CD4-positive, alpha-beta T cell (primary cell): ENCODE measurements around the gene TPTE2. TPM values are rescaled to one million over a fixed set of nuclear protein-coding genes. Genes with fewer than 3 reads are reported as not detected.
"Not testable (repeated sequence)": the region's sequence is repeated elsewhere in the genome, so short reads cannot be mapped to it uniquely, and the experiment has no call there.

ENCODE experiments used
- ATAC-seq: fragments of 200-7000 bp; cut with Tn5 transposase; one replicate; pipeline ENCODE4 v1.10.0; 2022; ENCODE audit warnings: mild to moderate bottlenecking; ENCODE audit not compliant: poor library complexity
- CTCF ChIA-PET: fragments of 350-600 bp; sonication (Branson Sonifier 250); formaldehyde crosslinking; loops from one replicate; lab custom pipeline; 2021; ENCODE audit warnings: antibody characterized with exemption, inconsistent platforms; lab: Charles Lee
- POLR2A ChIA-PET: fragments of 350-600 bp; sonication (Branson Sonifier 250); formaldehyde crosslinking; loops from one replicate; lab custom pipeline; 2021; ENCODE audit warnings: antibody characterized with exemption, inconsistent platforms; lab: Charles Lee
- DNase-seq, 14 experiments: peaks; one replicate each; pipeline ENCODE4 v3.0.0-alpha.2; 2013 to 2020; ENCODE audit warnings: mixed read lengths in 2 of 14
- H3K27ac ChIP-seq, 2 donors: one replicate each; pipeline versions ENCODE4 v1.5.1 to v1.7.0; 2013; ENCODE audit warnings: low read length in 2 of 2, low read depth in 1 of 2, mild to moderate bottlenecking in 1 of 2
- H3K27me3 ChIP-seq, 2 experiments: 1 replicate in 1 of 2; 2 replicates in 1 of 2; pipeline versions ENCODE4 v1.6.1 to v1.7.0; 2013; ENCODE audit warnings: low read length in 2 of 2, control low read depth in 1 of 2, mild to moderate bottlenecking in 1 of 2, moderate library complexity in 1 of 2; ENCODE audit not compliant: insufficient read depth in 2 of 2, control insufficient read depth in 1 of 2
- H3K36me3 ChIP-seq: one replicate; pipeline ENCODE4 v1.6.1; 2013; ENCODE audit warnings: low read length, control low read depth; ENCODE audit not compliant: insufficient read depth
- H3K4me1 ChIP-seq: one replicate; pipeline ENCODE4 v1.6.1; 2013; ENCODE audit warnings: low read length, control low read depth; ENCODE audit not compliant: insufficient read depth
- H3K4me3 ChIP-seq: one replicate; pipeline ENCODE4 v1.5.1; 2013; ENCODE audit warnings: mild to moderate bottlenecking, low read length, moderate library complexity
- H3K9me3 ChIP-seq, 2 experiments: 1 replicate in 1 of 2; 2 replicates in 1 of 2; pipeline versions ENCODE4 v1.6.1 to v1.7.0; 2013; ENCODE audit warnings: low read length in 2 of 2, mild to moderate bottlenecking in 2 of 2, control low read depth in 1 of 2, moderate library complexity in 1 of 2; ENCODE audit not compliant: control insufficient read depth in 1 of 2, insufficient read depth in 1 of 2
- H3K27ac Mint-ChIP-seq: one replicate; pipeline ENCODE4 v1.8.0; 2020; ENCODE audit warnings: mixed read lengths
- H3K27me3 Mint-ChIP-seq: one replicate; pipeline ENCODE4 v1.8.0; 2021; ENCODE audit warnings: mixed read lengths
- H3K36me3 Mint-ChIP-seq: one replicate; pipeline ENCODE4 v1.8.0; 2021; ENCODE audit warnings: low read depth, mixed read lengths
- H3K4me1 Mint-ChIP-seq: one replicate; pipeline ENCODE4 v1.8.0; 2021; ENCODE audit warnings: low read depth, mixed read lengths
- H3K4me3 Mint-ChIP-seq: one replicate; pipeline ENCODE4 v1.8.0; 2020; ENCODE audit warnings: mild to moderate bottlenecking, mixed read lengths
- H3K9me3 Mint-ChIP-seq: one replicate; pipeline ENCODE4 v1.8.0; 2020; ENCODE audit warnings: mixed read lengths
- intact Hi-C, 2 experiments: fragments of 100-400 bp; cut with DNase I in 1 of 2; cut with micrococcal nuclease in 1 of 2; formaldehyde crosslinking; loops; one replicate each; pipeline versions ENCODE4 v1.15.1 to v1.9.0; 2023 to 2025; cut with DNase I, micrococcal nuclease
- polyA plus RNA-seq, 2 donors: library from polyadenylated mRNA; unstranded; fragments of 120-200 nt; gene quantifications; one replicate each; pipeline ENCODE4 v1.2.1, GENCODE V29; 2013
- total RNA-seq, 174 experiments: library from RNA in 2 of 174; stranded (reverse) in 2 of 174; gene quantifications; one replicate each; pipeline ENCODE4 v1.2.3 and lab custom pipeline; 2021 to 2026
- TF ChIP-seq, protein P1 (sequence below): fragments of 200-600 bp; IDR thresholded peaks from one replicate; pipeline ENCODE4 v1.8.0; 2022; ENCODE audit warnings: antibody characterized with exemption, mild to moderate bottlenecking

Gene TPTE2
- total RNA-seq (under 1 TPM in 1 of 2 experiments, not detected in 1; 0.14 TPM), total RNA-seq (lab: John Stamatoyannopoulos, UW) (0 to 0.54 (median 0.07) reads per million in 172 experiments)
- not detected for polyA plus RNA-seq (2013, experiment 1 of 2)
- polyA plus RNA-seq (2013, experiment 2 of 2): 0.05 TPM

DNA sequence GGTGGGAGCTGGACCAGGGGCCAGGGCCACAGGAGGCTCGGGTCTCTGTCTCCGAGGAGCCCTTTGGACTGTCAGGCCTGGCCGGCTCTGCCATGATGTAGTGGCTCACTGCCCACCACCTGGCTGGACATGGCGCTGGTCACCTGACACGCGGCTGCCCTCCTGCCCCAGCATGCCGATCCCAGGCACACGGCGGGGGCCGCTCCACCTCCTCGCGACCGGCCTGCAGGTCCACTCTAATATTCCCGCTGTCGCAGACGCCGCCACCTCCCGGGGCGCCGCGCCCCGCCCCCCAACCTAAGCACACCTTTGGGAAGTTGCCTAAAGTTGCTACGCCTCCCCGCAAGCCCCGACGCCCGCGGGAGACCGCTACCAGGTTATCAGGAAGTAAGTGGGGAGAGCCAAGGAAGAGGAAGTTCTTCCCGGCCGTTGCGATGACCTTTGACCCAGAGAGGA lies at the start of gene TPTE2:
TPTE2 (minus strand) TSS at position 406 of the 456 bp plus-strand sequence. CDS start 58,298 bp downstream, outside the sequence.
- H3K4me3 Mint-ChIP-seq, H3K27ac ChIP-seq, H3K27me3 Mint-ChIP-seq, H3K4me1 Mint-ChIP-seq, H3K4me1 ChIP-seq, ATAC-seq, H3K4me3 ChIP-seq, H3K27ac Mint-ChIP-seq, POLR2A ChIA-PET, H3K36me3 ChIP-seq, CTCF ChIA-PET, DNase-seq, H3K9me3 Mint-ChIP-seq, H3K36me3 Mint-ChIP-seq, H3K27me3 ChIP-seq: not testable (repeated sequence)
- peaks cover 0 to 24% of the 10 kb centered on the region in 2 experiments for H3K9me3 ChIP-seq
- intact Hi-C loops: loop anchor here in 1 of 2 experiments (10.0 kb wide), 1 partner anchor 324 kb away; no protein-coding TSS in a partner anchor

- Mint-ChIP-seq H3K27me3 (peaks cover 38% of the 10 kb centered on the region), H3K4me1 (no peaks in the 10 kb centered on the region), H3K9me3 (peaks cover 8% of the 10 kb centered on the region), H3K27ac (no peak overlapping the region), H3K36me3 (no peaks in the 10 kb centered on the region), H3K4me3 (no peak overlapping the region)
- no peak overlapping the region for H3K27ac ChIP-seq
- CTCF ChIA-PET: no interaction called here
- no peak for DNase-seq
- H3K27me3 ChIP-seq: peaks cover 19 to 20% of the 10 kb centered on the region in 2 experiments
- no peak overlapping the region for H3K4me3 ChIP-seq
- no peak for ATAC-seq
- POLR2A ChIA-PET: no interaction called here
- TF ChIP-seq, protein P1, sequence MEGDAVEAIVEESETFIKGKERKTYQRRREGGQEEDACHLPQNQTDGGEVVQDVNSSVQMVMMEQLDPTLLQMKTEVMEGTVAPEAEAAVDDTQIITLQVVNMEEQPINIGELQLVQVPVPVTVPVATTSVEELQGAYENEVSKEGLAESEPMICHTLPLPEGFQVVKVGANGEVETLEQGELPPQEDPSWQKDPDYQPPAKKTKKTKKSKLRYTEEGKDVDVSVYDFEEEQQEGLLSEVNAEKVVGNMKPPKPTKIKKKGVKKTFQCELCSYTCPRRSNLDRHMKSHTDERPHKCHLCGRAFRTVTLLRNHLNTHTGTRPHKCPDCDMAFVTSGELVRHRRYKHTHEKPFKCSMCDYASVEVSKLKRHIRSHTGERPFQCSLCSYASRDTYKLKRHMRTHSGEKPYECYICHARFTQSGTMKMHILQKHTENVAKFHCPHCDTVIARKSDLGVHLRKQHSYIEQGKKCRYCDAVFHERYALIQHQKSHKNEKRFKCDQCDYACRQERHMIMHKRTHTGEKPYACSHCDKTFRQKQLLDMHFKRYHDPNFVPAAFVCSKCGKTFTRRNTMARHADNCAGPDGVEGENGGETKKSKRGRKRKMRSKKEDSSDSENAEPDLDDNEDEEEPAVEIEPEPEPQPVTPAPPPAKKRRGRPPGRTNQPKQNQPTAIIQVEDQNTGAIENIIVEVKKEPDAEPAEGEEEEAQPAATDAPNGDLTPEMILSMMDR: no peak
- H3K36me3 ChIP-seq: no peaks in the 10 kb centered on the region
- peaks cover under 1% of the 10 kb centered on the region for H3K4me1 ChIP-seq
- intact Hi-C loops: no loop called here
- peaks cover 0 to 6% of the 10 kb centered on the region in 2 experiments for H3K9me3 ChIP-seq
Observed at GRCh38 chr13:19607523-19608078, 46.3 kb upstream of the TPTE2 start.

DNA sequence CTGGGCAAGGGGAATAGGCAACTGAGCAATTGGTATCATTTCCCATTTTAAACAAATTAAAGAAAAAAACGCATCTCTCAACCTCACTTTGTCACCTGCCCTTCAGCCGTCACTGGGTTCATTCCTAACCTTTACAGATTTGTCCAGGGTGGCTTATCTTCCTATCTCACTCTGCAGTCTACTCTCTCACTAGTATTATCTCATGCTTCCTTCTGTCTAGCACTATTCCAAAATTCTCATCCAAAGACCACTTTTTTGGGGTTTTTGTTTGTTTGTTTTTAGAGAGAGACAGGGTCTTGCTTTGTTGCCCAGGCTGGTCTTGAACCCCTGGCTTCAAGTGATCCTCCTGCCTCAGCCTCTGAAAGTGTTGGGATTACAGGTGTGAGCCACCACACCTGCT lies 45.4 kb upstream of the TPTE2 start:
- peaks cover 5% of the 10 kb centered on the region for H3K4me1 ChIP-seq
- no peak overlapping the region for H3K27ac ChIP-seq
- peaks cover 8% of the 10 kb centered on the region for H3K9me3 Mint-ChIP-seq
- no peak overlapping the region for H3K4me3 ChIP-seq
- no peak for DNase-seq
- TF ChIP-seq, protein P1: no peak
- no peak overlapping the region for H3K4me3 Mint-ChIP-seq
- ChIA-PET CTCF (no interaction called here), POLR2A (no interaction called here)
- H3K27me3 Mint-ChIP-seq: peaks cover 42% of the 10 kb centered on the region
- intact Hi-C loops: no loop called here
- H3K27ac Mint-ChIP-seq: no peak overlapping the region
- peaks cover 23 to 25% of the 10 kb centered on the region in 2 experiments for H3K27me3 ChIP-seq
- H3K9me3 ChIP-seq: peaks cover 0 to 6% of the 10 kb centered on the region in 2 experiments
- H3K36me3 Mint-ChIP-seq: no peaks in the 10 kb centered on the region
- ATAC-seq: no peak
- no peaks in the 10 kb centered on the region for H3K4me1 Mint-ChIP-seq
- H3K36me3 ChIP-seq: no peaks in the 10 kb centered on the region
